ENCODE data around the gene VCL. TPM values are rescaled to one million over a fixed set of nuclear protein-coding genes. Genes with fewer than 3 reads are reported as not detected.
"Not testable (repeated sequence)": the region's sequence is repeated elsewhere in the genome, so short reads cannot be mapped to it uniquely, and the experiment has no call there.

Gene VCL
- total RNA-seq, 1 donor from 2014 or later: 216 TPM

DNA sequence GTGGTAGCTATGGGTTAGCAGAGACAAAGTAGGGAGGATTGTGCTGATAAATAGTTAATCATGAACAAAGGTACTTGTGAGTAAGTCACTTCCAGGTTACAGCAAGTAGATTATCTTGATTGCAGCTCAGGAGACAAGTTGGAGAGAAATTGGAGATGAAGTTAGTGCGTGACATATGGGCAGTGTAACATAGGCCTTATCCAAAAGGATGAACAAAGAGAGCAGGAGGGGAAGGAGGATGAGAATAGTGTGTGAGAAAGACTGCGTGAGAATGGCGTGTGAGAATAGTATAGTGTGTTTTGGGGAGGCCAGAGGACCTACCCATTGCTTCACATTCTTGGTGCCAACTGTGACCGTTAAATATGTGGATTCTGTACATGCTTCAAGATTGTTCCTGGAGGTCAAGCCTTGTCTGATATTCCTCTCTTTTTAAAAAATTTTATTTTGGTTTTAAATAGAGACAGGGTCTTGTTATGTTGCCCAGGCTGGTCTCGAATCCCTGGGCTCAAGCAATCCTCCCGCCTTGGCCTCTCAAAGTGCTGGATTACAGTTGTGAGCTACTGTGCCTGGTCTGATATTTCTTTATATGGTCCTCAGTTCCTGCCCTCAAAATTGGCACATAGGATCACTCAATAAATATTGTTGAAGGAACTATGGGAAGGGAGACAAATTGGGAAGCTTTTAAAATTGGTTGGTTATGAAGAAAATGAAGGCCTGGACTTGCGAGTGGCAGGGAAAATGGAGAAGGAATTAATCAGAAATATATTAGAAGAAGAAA, 3.2 kb downstream of the VCL start:
- no peak for DNase-seq (ENCODE audit: low spot score)

DNA sequence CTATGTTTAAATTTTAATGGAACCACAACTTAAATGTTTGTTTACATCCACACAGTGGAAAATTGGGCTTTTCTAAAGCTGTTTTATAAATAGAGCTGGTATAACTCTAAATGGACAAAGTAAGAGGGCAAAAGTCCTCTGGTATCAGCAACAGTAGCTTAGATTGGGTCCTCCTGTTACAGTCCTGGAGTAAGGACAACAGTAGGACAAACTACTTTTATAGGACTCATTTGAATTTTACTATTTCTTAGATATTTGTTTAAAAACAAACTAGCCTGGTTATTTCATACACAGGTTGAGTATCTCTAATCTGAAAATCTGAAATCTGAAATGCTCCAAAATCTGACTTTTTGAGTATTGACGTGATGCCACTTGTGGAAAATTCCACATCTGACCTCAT, 8.4 kb downstream of the VCL start:
- no peak for DNase-seq (ENCODE audit: low spot score)

DNA sequence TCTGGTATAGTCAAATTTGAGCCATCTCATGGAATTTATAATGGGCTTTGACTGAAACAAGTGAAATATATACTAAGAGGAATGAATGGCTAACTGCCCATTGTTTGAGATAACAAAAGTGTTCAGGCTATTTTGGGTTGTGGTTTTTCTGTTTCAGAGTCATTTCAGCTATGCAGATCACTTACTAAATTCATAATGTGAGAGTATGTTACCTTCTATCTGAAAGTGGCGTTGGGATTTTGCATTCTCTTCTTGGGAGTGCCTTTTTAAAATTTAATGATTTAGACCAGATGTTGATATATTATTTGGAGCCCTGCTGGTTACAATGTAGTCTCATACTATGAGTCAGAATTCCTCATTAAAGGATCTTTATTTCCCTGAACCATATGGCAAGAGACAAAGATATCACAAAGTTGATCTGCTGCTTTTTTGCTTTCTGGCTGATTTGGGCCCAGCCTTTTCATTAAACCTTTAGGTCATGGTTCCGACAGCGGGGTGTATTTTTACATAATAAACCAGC, 10.4 kb downstream of the VCL start:
- DNase-seq (ENCODE audit: low spot score): no peak

DNA sequence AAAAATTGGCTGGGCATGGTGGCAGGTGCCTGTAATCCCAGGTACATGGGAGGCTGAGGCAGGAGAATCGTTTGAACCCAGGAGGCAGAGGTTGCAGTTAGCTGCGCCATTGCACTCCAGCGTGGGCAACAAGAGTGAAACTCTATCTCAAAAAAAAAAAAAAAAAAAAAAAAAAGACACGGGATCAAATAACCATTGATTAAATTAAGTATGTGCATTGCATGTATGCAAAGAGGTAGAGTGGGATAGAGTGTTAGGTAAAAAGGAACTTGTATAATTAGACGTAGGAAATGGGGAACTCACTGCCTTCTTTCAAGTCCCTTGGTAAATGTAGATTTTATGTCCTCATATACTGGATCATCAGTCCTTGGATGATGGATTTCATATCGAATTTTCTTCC, 13.1 kb downstream of the VCL start:
- DNase-seq (ENCODE audit: low spot score): no peak

DNA sequence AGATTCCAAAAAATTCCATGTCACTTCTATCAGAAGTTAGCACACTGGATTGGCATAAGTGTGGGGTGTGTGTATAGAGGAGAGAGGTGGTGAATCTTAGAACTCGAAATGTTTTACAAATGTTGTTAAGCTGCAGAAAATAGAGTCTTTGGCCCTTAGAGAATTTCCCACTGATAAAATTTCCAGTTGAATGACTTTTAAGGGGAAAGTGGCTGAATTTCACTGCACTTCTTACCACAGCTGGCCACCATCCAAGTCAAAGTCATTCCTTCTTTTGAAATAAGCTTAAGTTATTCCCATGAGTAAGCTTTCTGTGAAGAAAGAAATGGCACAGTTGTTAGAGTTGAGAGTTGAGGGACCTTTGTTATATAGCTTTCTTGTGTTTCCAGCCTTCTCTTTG, 13.9 kb downstream of the VCL start:
- no peak for DNase-seq (ENCODE audit: low spot score)

DNA sequence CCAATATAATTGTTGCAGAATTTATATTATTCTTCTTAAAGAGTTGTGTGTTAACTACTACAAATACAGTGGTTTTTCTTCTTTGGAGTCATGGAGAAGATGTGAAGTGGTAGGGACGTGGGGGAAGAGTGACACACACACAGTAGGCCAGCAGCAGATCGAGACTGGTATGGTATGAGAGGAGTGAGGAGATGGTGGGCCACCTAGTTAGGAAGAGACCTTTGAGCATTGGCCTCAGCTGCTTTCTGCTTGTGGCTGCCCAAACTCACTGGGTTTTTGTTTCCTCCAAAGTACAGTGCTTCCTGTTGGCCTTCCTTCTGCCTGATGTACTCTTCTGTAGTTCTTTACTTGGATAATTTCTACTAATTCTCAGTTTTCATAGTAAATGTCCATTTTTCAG, 14.6 kb downstream of the VCL start:
- no peak for DNase-seq (ENCODE audit: low spot score)

DNA sequence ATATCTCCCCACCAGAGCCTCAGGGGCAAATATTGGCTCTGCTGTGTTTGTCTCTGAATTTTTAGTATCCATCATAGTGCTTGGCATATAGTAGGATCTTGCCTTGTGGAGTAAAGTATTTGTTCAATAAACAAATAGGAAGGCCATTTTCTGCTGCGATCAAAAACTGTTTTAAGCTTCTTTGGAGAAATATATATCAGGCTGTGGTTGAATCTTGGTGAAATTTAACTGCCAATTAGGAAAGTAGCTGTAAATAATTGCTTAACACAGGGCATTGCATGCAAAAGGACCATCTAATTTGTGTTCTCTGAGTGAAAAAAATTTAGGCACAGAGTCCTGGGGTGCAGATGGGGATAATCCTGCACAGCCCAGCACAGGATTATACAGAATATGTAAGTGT, 15.1 kb downstream of the VCL start:
- DNase-seq (ENCODE audit: low spot score): no peak

DNA sequence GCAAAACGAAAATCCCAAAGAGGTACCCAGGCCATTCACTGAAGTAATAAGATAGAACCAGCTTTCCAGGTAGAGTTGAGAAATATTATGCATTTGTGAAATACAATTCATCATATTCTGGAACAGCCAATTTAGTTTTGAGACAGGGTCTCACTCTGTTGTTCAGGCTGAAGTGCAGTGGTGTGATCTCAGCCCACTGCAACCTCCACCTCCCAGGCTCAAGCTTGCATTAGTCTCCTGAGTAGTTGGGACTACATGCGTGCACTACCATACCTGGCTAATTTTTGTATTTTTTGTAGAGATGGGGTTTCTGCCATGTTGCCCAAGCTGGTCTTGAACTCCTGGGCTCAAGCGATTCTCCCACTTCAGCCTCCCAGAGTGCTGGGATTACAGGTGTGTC, 16.7 kb downstream of the VCL start:
- DNase-seq (ENCODE audit: low spot score): not testable (repeated sequence)

DNA sequence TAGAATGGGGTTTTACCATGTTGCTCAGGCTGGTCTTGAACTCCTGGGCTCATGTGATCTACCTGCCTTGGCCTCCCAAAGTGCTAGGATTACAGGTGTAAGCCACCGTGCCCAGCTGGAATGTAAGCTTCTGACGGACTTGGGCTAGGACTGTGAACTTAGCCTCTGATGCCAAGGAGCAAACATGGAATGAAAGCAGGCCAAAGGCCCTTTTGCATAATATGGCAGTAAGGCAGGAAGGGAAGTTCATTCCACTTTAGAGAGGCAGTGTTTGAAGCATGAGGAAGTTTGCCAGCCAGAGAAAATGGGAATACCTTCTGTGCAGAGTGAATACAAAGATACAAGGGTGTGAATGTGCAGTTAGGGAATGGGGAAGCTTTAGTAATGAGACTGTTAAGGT, 20.3 kb downstream of the VCL start:
- no peak for DNase-seq (ENCODE audit: low spot score)

DNA sequence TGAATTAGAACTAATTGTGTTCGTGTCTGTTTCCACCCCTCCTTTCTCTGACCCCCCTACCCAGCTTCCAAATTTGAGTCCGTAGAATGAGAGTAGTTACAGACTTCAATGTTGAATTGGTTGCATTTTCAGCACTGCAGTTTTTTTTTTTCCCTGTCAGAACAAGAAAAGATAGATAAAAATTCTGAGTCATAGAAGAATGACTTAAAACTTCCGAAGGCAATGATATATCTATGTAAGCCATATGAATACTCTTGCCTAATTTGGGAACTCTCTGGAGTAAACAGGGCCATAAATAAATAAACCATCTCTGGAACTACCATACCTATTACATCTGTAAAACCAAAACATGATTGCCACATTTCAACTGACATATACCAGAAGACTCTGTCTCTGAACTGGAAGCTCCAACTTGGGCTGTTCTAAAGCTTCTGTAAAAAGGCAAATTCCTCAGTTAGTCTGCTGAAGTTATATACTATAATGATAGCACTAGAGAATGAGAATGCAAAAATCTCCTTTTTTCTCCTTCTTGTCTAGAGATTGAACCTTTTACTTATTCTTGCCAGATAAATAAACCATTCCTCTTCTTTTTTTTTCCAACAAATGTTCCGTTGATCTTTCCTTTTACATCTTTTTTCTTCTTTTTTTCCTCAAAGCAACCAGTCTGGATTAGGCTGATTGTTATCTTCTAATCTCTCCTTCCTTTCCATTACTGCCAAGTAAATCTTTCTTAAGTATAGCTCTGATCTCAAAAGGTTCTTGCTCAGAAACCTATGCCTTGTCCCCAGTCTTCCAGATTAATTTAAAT, 23.5 kb downstream of the VCL start:
- no peak for DNase-seq (ENCODE audit: low spot score)

DNA sequence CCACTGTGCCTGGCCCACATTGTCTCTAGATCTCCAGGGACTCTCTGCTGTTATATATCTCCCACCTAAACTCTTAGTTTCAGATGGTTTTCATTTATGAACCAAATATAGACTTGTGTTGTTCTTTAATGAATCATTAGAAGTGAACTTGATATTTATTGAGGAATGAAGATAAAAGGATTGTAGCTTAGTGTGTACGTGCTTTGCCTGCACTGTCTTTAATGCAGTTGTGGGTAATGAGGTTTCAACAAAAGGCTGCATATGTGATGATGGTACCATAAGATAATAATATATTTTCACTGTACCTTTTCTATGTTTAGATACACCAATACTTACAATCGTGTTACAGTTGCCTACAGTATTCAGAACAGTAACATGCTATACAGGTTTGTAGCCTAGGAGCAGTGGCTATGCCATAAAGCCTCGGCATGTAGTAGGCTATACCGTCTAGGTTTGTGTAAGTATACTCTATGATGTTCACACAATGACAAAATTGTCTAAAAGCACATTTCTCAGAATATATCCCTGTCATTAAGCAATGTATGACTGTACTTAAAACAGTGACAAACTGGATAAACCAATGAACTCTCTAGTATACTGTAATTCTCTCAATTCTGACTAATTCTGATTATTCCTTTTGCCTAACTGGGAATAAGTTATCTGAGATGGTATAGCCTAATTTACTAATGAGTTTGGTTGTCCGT, 25.2 kb downstream of the VCL start:
- DNase-seq (ENCODE audit: low spot score): no peak

DNA sequence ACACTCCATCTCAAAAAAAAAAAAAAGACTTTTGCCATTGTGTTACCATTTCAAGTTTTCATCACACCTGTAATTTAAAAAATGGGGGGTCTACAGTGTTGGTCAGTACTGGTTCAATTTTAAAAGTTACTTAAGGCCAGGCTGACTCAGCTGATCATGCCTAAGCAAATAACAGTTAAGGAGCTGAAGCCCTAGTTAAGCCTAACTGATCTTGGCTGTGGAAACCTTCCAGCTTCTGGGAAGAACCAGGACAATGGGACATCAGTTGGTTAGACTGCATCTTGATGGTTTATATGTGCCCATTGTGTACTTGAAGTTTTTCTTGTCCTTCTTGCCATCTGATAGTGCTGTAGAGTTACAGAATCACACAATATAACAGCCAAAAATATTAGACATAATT, 26.7 kb downstream of the VCL start:
- no peak for DNase-seq (ENCODE audit: low spot score)

DNA sequence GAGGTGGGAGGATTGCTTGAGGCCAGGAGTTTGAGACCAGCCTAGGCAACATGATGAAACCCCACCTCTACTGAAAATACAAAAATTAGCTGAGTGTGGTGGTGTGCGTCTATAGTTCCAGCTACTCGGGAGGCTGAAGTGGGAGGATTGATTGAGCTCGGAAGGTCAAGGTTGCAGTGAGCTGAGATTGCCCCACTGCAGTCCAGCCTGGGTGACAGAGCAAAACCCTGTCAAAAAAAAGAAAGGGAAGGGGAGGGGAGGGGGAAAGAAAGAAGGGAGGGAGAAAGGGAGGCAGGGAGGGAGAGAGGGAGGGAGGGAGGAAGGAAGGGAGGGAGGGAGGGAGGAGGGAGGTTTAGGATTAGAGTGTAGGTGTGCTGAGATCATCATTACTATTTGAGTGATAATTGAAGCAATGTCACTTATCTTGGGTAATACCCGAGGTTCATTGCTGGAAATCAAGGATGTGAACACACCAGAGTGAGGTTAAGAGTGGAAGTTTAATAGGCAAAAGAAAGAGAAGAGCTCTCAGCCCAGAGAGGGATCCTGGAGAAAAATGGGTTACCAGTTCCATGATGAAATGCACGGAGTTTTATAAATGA, 27.6 kb downstream of the VCL start:
- DNase-seq (ENCODE audit: low spot score): no peak

DNA sequence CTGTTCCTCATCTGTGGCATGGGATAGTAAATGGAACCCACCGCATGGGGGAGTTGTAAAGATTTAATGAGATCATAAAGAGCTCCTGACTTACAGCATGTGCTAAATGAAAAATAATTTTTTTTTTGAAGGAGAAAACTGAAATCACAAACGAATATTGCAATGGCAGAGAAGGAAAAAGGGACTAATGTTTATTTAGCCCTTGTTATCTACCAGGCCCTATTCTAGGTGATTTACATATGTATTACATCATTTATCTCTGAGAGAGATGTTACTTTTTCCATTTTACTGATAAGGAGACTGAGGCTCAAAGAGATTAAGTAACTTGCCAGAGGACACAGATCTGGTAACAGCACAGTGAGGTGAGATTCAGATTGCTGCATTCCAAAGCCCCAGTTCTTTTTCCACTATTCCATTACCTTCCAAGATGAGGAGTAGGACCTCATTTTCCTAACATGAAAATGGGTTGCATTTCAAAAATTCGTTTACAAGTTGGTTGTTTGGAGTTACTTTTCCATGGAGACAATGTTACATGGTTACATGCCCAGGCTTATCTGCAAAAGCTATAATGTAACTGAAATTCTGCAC, 28.6 kb downstream of the VCL start:
- no peak for DNase-seq (ENCODE audit: low spot score)

DNA sequence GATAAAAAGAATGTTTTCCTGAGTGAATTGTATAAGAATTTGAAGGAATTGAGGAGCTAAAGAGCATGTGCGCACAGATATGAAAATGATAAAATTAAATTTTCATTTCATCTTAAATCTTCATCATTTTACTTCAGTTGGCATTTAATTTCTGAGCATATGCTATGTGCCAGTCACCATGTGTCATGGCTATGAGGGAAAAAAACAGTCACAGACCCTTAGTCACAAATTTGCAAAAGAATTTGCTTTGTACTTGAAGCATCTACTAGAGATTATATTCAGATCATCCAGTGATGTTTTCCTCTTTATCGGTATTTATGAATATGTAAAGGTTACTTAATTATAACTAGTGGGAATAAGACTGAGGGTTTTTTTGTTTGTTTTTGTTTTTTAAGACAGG, 29.8 kb downstream of the VCL start:
- no peak for DNase-seq (ENCODE audit: low spot score)

DNA sequence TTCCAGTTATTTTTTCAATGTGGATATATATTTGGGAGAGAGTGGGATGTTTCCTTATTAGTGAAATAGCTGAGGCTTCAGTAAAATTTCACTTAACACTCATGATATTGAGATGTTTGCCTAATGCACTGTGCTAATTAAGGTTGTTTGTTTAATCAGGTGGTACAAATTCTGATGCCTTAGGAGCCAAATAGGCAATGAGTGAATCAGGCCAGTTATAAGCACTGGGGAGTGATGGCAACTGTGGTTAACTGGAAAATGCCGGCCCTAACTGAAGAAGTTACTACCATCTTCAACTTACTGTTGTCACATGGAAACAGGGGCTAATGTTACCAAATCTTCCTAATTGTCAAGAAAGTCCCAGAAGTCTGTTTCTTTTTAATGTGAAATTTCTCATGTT, 32.0 kb downstream of the VCL start:
- no peak for DNase-seq (ENCODE audit: low spot score)

DNA sequence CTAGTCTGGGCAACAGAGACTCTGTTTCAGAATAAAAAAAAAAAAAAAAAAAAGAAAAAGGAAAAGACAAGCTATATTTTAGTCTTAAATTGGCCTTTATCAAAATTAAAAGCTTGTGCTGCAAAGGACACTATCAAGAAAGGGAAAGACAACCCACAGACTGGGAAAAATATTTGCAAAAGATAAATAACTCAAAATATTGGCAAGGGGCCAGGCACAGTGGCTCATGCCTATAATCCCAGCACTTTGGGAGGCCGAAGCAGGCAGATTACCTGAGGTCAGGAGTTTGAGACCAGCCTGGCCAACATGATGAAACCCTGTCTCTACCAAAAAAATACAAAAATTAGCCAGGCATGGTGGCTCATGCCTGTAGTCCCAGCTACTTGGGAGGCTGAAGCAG, 34.3 kb downstream of the VCL start:
- DNase-seq (ENCODE audit: low spot score): not testable (repeated sequence)

DNA sequence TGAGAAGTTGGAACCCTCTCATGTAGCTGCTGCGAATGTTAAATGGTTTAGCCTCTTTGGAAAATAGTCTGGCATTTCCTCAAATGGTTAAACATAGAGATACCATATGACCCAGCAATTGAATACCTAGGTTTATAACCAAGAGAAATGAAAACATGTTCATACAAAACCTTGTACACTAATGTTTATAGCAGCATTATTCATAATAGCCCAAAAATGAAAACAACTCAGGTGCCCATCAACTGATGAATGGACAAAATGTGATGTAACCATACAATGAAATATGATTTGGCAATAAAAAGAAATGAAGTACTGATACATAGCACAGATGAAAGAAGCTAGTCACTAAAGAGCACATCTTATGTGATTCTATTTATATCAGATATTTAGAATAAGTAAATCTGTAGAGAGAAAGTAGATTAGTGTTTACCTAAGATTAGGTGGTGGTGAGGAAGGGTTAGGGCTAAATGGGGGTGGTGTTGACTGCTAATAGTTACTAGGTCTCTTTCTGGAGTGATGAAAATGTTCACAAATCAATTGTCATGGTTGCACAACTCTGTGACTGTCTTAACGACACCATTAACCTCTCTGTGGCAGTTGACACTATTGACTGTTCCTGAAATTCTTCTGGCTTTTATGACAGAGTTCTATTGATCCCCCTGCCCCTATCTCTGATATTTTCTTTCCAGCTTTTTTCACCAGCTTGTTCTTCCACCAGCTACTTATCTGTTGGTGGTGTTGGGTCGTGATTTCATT, 35.2 kb downstream of the VCL start:
- no peak for DNase-seq (ENCODE audit: low spot score)

DNA sequence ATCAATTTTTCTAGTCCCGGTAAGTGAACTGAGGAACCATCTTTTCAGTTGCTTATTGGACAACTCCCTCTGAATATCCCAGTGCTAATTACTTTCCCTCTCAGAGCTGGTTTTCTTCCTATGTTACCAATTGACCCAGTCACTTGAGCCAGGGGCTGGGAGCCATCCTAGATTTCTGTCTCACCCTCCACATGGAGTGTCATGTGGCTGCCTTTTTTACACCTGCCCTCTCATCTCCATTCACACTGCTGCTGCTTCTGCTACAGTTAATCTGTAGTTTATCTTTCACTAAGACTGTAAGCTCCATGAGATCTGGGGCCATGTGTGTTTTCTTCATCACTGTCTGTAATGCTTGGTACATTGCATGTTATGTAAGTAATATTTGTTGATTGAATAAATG, 35.8 kb downstream of the VCL start:
- no peak for DNase-seq (ENCODE audit: low spot score)

DNA sequence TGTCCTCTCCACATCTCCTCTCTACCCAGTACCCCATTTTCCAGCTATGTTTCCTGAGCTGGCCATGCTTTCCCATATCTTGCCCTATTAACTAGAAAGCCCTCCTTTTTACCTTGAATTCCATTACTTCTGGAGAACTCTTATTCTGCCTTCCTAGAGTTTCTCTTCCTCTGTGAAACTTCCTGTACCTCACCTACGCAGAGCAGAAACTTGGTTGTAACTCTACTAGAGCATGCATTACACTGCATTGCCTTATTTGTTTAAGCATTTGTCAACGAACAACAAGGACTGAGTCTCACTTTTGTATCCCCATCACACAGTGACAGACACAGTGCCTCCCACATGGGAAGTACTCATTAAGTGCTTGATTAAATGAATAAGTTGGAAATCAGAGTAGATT, 36.4 kb downstream of the VCL start:
- DNase-seq (ENCODE audit: low spot score): no peak

DNA sequence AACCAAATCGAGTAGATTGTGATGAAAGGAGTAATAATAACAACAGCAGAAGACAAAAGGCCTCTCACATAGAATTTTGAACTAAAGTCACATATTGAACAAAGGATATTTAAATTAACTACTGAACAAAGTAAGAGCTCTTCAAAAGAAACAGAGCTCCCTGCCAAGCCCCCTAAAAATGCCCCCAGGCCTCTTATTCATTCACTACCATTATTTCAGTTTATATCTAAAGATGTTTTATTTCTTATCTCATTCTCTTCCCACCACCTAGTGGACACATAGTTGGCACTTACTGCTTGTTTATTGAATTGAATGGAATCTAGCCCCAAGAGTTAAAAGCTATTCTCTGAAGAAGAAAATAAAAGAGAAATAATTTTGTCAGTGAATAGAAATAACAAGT, 37.4 kb downstream of the VCL start:
- no peak for DNase-seq (ENCODE audit: low spot score)

Data from mucosa of gallbladder (tissue), 1 donor.